OCI-LY1 (cell line): ENCODE data around the gene GALNT4.

Experiments used
- EZH2 ChIP-seq: fragments of 200-600 bp; sonication (generic), shearing (Covaris generic); IDR thresholded peaks from 2 replicates; pipeline ENCODE4 v1.8.0; 2017; ENCODE audit warnings: borderline replicate concordance, mixed run types, mild to moderate bottlenecking, antibody characterized with exemption, low read length, moderate library complexity, mixed read lengths
- TF ChIP-seq, protein P1 (sequence below): fragments of 200-600 bp; sonication (generic), shearing (Covaris generic); IDR thresholded peaks from 2 replicates; pipeline ENCODE4 v1.5.1; 2017; ENCODE audit warnings: mild to moderate bottlenecking, antibody characterized with exemption, low read length, moderate library complexity, mixed read lengths

DNA sequence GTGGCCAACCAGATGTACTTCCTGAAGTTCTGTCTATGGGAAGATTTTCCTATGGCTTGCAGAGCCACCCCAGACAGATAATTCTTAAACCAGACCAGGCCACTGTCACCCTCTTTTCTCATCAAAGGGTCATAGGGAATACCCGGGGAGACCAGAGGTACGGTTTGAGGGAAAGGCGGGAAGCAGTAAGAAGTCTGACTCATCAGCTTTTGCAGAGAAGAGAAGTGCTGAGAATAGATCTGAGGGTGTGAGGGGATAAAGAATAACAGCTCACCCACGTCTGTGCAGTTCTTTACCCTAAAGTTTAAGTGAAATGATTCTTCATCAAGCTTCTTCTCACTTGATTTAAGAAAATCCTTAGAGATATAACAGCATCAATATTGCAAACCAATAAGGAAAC is 22.5 kb upstream of the GALNT4 start:
- TF ChIP-seq, protein P1, sequence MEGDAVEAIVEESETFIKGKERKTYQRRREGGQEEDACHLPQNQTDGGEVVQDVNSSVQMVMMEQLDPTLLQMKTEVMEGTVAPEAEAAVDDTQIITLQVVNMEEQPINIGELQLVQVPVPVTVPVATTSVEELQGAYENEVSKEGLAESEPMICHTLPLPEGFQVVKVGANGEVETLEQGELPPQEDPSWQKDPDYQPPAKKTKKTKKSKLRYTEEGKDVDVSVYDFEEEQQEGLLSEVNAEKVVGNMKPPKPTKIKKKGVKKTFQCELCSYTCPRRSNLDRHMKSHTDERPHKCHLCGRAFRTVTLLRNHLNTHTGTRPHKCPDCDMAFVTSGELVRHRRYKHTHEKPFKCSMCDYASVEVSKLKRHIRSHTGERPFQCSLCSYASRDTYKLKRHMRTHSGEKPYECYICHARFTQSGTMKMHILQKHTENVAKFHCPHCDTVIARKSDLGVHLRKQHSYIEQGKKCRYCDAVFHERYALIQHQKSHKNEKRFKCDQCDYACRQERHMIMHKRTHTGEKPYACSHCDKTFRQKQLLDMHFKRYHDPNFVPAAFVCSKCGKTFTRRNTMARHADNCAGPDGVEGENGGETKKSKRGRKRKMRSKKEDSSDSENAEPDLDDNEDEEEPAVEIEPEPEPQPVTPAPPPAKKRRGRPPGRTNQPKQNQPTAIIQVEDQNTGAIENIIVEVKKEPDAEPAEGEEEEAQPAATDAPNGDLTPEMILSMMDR = no peak
- no peak for TF ChIP-seq EZH2
